B cell (primary cell): ENCODE results near the gene WASL.

Experiments
- CTCF ChIP-seq: fragments of 200-600 bp; IDR thresholded peaks from one replicate; pipeline ENCODE4 v1.8.0; 2022; ENCODE audit warnings: antibody characterized with exemption, mild to moderate bottlenecking
- EZH2 ChIP-seq: IDR thresholded peaks from 2 replicates; pipeline ENCODE4 v1.6.1; 2012; ENCODE audit warnings: borderline replicate concordance, low read depth, mild to moderate bottlenecking, moderate library complexity, low read length; ENCODE audit not compliant: insufficient read depth, poor library complexity, severe bottlenecking

DNA sequence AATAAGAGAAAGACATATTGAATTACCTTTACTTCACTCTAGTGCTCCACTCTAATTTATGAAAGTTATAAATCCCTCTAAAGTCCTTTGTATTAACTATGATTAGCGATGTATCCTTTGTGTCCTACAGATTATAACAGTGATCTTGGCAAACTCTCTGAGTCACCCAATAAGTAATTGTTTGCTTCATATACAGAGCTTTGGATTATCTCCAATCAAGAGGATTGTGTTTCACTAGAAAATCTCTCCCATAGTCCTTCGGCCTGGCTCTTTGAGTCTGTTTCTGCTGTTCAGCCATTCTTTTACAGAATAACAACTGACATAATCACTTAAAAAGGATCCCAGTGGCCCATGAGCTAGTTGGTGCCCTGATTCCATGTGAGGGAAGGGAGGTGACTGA, 83.6 kb downstream of the WASL start:
- TF ChIP-seq EZH2 (no peak), CTCF (no peak)
